Measurements from ENCODE around the gene ANKK1. TPM values are rescaled to one million over a fixed set of nuclear protein-coding genes. Genes with fewer than 3 reads are reported as not detected.

The ANKK1 gene
- total and polyA plus RNA-seq, 2 of the 8 experiments (the other 6 are each of a cell fraction or from before 2014, with no cell fraction given) = 0.11 TPM; not detected in 1

DNA sequence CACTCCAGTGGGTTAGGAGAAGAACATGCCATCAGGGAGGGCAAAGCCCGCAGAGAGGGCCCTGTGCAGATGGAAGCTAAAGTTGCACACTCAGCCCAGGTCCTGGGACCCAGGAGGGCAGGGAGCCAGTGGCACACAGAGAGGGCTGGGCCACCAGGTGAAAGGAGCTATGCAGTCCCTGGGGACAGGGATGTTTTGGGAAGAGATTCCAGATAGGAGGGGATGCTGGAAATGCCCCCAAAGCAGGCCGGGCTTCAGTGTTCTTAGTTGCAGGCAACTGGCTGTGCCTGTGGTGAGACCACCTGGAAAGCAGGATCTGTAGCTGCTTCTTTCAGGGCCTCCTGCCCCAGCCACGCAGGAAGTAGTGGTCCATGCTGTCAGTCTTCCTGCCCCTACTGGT, 19.6 kb downstream of the ANKK1 start:
- Histone ChIP-seq H3K4me2 (ENCODE audit: insufficient read depth in 1 of 2, low read depth in 2 of 2, low read length in 2 of 2) (no peak overlapping the region), H4K8ac (ENCODE audit: extremely low read depth, insufficient read depth, low read length) (no peak overlapping the region), H3K79me2 (ENCODE audit: control insufficient read depth in 1 of 2, insufficient read depth in 2 of 2, low read length in 2 of 2) (no peaks in the 10 kb centered on the region), H2BK5ac (ENCODE audit: low read depth, low read length) (no peak overlapping the region), H3K56ac (replicated peaks; ENCODE audit: insufficient read length, low read depth, low read length) (no peak overlapping the region), H4K91ac (replicated peaks; ENCODE audit: insufficient read length, low read length) (no peak overlapping the region), H3K79me1 (ENCODE audit: low read depth, low read length) (no peaks in the 10 kb centered on the region), H4K5ac (ENCODE audit: insufficient read length, low read depth, low read length) (no peak overlapping the region), H3K4me1 (replicated peaks in 1 of 4; ENCODE audit: control insufficient read depth in 3 of 4, insufficient read depth in 4 of 4, low read length in 3 of 4) (no peaks in the 10 kb centered on the region), H2BK12ac (ENCODE audit: low read depth, low read length) (no peak overlapping the region), H3K36me3 (ENCODE audit: control insufficient read depth in 2 of 4, insufficient read depth in 4 of 4, low read length in 3 of 4) (no peaks in the 10 kb centered on the region), H3K4ac (replicated peaks; ENCODE audit: insufficient read length, low read depth, low read length) (no peak overlapping the region), H2BK15ac (ENCODE audit: low read length) (no peak overlapping the region), H2BK120ac (replicated peaks; ENCODE audit: low read depth, low read length) (no peak overlapping the region), H2AK5ac (ENCODE audit: low read depth, low read length) (no peak overlapping the region), H3K27ac (ENCODE audit: low read depth, low read length) (no peak overlapping the region), H3K14ac (ENCODE audit: insufficient read length) (no peak overlapping the region), H2AFZ (ENCODE audit: low read length) (no peak overlapping the region), H4K20me1 (replicated peaks in 1 of 2; ENCODE audit: control insufficient read depth in 1 of 2, insufficient read depth in 2 of 2, low read length in 2 of 2) (no peaks in the 10 kb centered on the region), H3K9ac (replicated peaks in 1 of 4; ENCODE audit: extremely low read depth in 1 of 4, low read depth in 3 of 4, low read length in 3 of 4) (no peak overlapping the region), H3K27me3 (replicated peaks in 1 of 4; ENCODE audit: control insufficient read depth in 3 of 4, extremely low read depth in 1 of 4, insufficient read depth in 3 of 4, low read length in 3 of 4) (no peaks in the 10 kb centered on the region), H3K9me3 (ENCODE audit: insufficient read depth in 2 of 2, low read depth in 1 of 2, low read length in 1 of 2) (no peaks in the 10 kb centered on the region), H3K23ac (ENCODE audit: insufficient read length) (no peak overlapping the region), H3K23me2 (ENCODE audit: low read depth, low read length) (no peaks in the 10 kb centered on the region), H3K18ac (ENCODE audit: extremely low read depth, low read length) (no peak overlapping the region), H2BK20ac (ENCODE audit: low read length) (no peak overlapping the region), H3K4me3 (ENCODE audit: extremely low read depth in 1 of 4, insufficient read depth in 2 of 4, low read depth in 3 of 4, low read length in 4 of 4) (no peak overlapping the region)
- POLR2A ChIA-PET (ENCODE audit: partially characterized antibody) = no interaction called here
- TF ChIP-seq KDM5A (IDR thresholded peaks at IDR 0.05; ENCODE audit: low read length) = no peak
- no peak for TF ChIP-seq BCL11A (IDR thresholded peaks at IDR 0.05; ENCODE audit: low read depth in 2 of 2, low read length in 2 of 2)
- no peak for TF ChIP-seq CREB1 (IDR thresholded peaks at IDR 0.05)
- WGBS, 2 experiments (ENCODE audit: extremely low coverage in 1 of 2, insufficient coverage in 1 of 2, insufficient read length in 1 of 2, insufficient replicate concordance in 2 of 2, low coverage in 1 of 2, low lambda C conversion rate in 2 of 2, missing lambda C conversion rate in 1 of 2) = 84% methylated on average over 3 of the region's 3 CpGs; no CpG with 5 or more reads in 1 of the 2 experiments
- CTCF ChIA-PET (ENCODE audit: partially characterized antibody) = interaction anchor here (0.5 to 1.3 kb wide), 4 partner anchors 13 to 117 kb away, joined by 3 to 4 read pairs (median 4); partner anchors contain the start of gene ANKK1
- DNase-seq (ENCODE audit: low read depth in 1 of 2, low spot score in 2 of 2) (no peak), FAIRE-seq (no peak)
